HEK293T (cell line): ENCODE results near the gene ANKRD40CL.

Experiments
- CTCF ChIA-PET: fragments of 350-600 bp; formaldehyde crosslinking; extraction: SDS; loops from one replicate; lab custom pipeline; 2021; ENCODE audit warnings: antibody characterized with exemption, inconsistent platforms; lab: Yijun Ruan, JAX
- POLR2A ChIA-PET: fragments of 350-600 bp; formaldehyde crosslinking; extraction: SDS; loops from one replicate; lab custom pipeline; 2020; ENCODE audit warnings: antibody characterized with exemption, inconsistent platforms; lab: Yijun Ruan, JAX
- DNase-seq: peaks from one replicate; pipeline ENCODE4 v3.0.0; 2012; ENCODE audit warnings: mixed read lengths; ENCODE audit errors: extremely low spot score
- ARNT ChIP-seq: fragments of 450-650 bp; IDR thresholded peaks from 2 replicates; pipeline ENCODE4 v1.6.1; 2017; ENCODE audit warnings: mild to moderate bottlenecking
- BHLHE40 ChIP-seq: fragments of 450-650 bp; IDR thresholded peaks from 2 replicates; pipeline ENCODE4 v1.6.1; 2016; ENCODE audit warnings: mild to moderate bottlenecking, moderate library complexity, borderline replicate concordance
- CTBP1 ChIP-seq: fragments of 450-650 bp; IDR thresholded peaks from 2 replicates; pipeline ENCODE4 v1.6.1; 2016; ENCODE audit warnings: borderline replicate concordance
- ELF4 ChIP-seq: fragments of 450-650 bp; IDR thresholded peaks from 2 replicates; pipeline ENCODE4 v1.6.1; 2017; ENCODE audit warnings: antibody characterized with exemption
- FOXA1 ChIP-seq: fragments of 450-650 bp; IDR thresholded peaks from 2 replicates; pipeline ENCODE4 v1.6.1; 2016; ENCODE audit warnings: mild to moderate bottlenecking
- FOXK2 ChIP-seq: fragments of 450-650 bp; IDR thresholded peaks from 2 replicates; pipeline ENCODE4 v1.6.1; 2016; ENCODE audit warnings: mild to moderate bottlenecking
- FOXM1 ChIP-seq: fragments of 450-650 bp; IDR thresholded peaks from 2 replicates; pipeline ENCODE4 v1.6.1; 2017; ENCODE audit warnings: mild to moderate bottlenecking, borderline replicate concordance
- HDGF ChIP-seq: fragments of 450-650 bp; IDR thresholded peaks from 2 replicates; pipeline ENCODE4 v1.6.1; 2017; ENCODE audit warnings: antibody characterized with exemption, borderline replicate concordance
- L3MBTL2 ChIP-seq: fragments of 450-650 bp; conservative IDR thresholded peaks from 2 replicates; pipeline ENCODE4 v1.6.1; 2016; ENCODE audit warnings: mild to moderate bottlenecking
- LEF1 ChIP-seq: fragments of 450-650 bp; IDR thresholded peaks from 2 replicates; pipeline ENCODE4 v1.6.1; 2017; ENCODE audit warnings: mild to moderate bottlenecking, borderline replicate concordance
- NFRKB ChIP-seq: fragments of 450-650 bp; IDR thresholded peaks from 2 replicates; pipeline ENCODE4 v1.6.1; 2016; ENCODE audit warnings: mild to moderate bottlenecking, moderate library complexity
- SP1 ChIP-seq: fragments of 450-650 bp; IDR thresholded peaks from 2 replicates; pipeline ENCODE4 v1.6.1; 2017
- SUZ12 ChIP-seq: fragments of 450-650 bp; IDR thresholded peaks from 2 replicates; pipeline ENCODE4 v1.6.1; 2016; ENCODE audit warnings: mild to moderate bottlenecking
- TARDBP ChIP-seq: fragments of 450-650 bp; IDR thresholded peaks from 2 replicates; pipeline ENCODE4 v1.6.1; 2016
- ZNF384 ChIP-seq: fragments of 450-650 bp; IDR thresholded peaks from 2 replicates; pipeline ENCODE4 v1.6.1; 2016
- TF ChIP-seq, protein P1 (sequence below): fragments of 450-650 bp; IDR thresholded peaks from 2 replicates; pipeline ENCODE4 v1.6.1; 2016

The ANKRD40CL gene

DNA sequence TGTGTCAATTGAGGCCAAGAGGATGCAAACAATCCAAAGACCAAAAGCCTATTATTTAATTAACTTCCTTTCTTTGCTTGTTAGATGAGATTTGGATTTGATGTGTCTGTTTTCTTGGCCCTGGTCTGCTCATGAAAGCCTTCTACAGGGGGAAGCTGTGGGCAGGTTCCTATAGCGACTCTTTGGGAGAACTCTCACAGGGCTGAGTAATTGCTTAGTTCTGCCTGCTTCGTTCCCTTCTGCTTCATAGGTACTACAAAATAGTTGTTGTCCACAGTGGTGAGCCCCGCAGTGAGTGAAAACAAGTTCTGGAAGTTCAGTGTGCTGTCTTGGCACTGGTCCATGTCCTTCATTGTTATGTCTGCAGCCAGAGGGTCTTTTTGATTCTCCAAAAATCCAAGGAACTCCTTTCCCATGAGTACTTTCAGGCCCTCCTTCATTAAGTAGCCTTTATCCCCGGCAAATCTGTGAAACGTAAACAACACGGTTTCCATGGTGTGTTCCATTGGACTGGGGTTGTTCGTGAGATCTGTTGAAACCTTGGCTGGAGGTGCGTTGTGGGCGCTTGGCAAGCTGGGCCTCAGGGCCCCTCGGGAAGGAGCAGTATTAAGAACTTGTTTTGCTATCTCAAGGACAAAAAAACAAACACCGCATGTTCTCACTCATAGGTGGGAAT lies 30.0 kb upstream of the ANKRD40CL start:
- DNase-seq, result no peak
- POLR2A ChIA-PET, result interaction anchor here (1.1 to 1.5 kb wide), 2 partner anchors 9 to 69 kb away, joined by 3 to 4 read pairs; partner anchors contain the start of gene TOB1
- no peak for TF ChIP-seq FOXK2
- TF ChIP-seq TARDBP, result no peak
- TF ChIP-seq SUZ12, result no peak
- TF ChIP-seq ARNT, result no peak
- no peak for TF ChIP-seq SP1
- TF ChIP-seq FOXM1, result no peak
- no peak for TF ChIP-seq FOXA1
- TF ChIP-seq, protein P1, sequence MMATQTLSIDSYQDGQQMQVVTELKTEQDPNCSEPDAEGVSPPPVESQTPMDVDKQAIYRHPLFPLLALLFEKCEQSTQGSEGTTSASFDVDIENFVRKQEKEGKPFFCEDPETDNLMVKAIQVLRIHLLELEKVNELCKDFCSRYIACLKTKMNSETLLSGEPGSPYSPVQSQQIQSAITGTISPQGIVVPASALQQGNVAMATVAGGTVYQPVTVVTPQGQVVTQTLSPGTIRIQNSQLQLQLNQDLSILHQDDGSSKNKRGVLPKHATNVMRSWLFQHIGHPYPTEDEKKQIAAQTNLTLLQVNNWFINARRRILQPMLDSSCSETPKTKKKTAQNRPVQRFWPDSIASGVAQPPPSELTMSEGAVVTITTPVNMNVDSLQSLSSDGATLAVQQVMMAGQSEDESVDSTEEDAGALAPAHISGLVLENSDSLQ, result no peak
- TF ChIP-seq L3MBTL2, result no peak
- no peak for TF ChIP-seq NFRKB
- TF ChIP-seq ZNF384, result no peak
- TF ChIP-seq BHLHE40, result no peak
- no peak for TF ChIP-seq HDGF
- TF ChIP-seq LEF1, result no peak
- no peak for TF ChIP-seq CTBP1
- TF ChIP-seq ELF4, result no peak
- CTCF ChIA-PET, result interaction anchor here (0.8 kb wide), 1 partner anchor 14 kb away, joined by 3 read pairs; no protein-coding TSS in a partner anchor

DNA sequence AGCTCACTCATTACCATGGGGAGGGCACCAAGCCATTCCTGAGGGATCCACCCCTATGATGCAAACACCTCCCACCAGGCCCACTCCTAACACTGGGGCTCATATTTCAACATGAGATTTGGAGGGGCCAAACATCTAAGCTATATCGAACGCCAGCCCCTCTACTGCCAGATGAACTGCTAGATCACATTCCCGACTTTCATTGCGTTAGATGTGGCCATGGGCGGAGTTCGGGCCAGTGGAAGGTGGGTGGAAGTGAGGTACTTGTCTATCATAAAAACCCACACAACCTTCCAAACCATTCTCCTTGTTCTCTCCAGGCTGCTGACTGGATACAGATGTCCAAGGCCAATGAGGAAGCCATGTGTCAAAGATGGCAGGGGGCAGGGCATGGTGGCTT lies 27.0 kb upstream of the ANKRD40CL start:
- ChIA-PET POLR2A (interaction anchor here (0.7 kb wide), 1 partner anchor 18 kb away, joined by 5 read pairs; no protein-coding TSS in a partner anchor), CTCF (interaction anchor here (1.6 kb wide), 1 partner anchor 11 kb away, joined by 5 read pairs; no protein-coding TSS in a partner anchor)
- TF ChIP-seq FOXM1 (no peak), ZNF384 (no peak), SP1 (no peak), ELF4 (no peak), FOXK2 (no peak), LEF1 (no peak), HDGF (no peak), L3MBTL2 (no peak), BHLHE40 (no peak), NFRKB (no peak), ARNT (no peak), TARDBP (no peak), FOXA1 (no peak), CTBP1 (no peak)
- TF ChIP-seq, protein P1, result no peak

DNA sequence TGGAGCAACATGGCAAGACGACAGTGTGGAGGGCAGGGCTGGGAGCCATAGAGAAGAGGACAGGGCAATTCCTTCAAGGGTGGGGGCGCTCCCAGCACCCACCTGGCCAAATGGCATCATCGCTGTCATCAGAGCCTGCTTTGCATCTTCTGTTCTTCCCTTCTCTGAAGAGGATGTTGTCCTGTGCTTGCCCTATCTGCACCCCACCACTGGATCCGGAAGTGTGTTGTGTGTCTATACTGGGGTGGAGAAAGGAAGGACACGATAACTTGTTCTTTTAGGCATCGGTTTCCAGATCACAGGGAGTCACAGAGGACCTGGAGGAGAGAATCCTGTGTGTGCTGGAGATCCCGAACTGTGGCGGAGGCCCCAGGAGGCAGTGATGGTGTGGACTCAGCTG lies 25.7 kb upstream of the ANKRD40CL start:
- ChIA-PET POLR2A (no interaction called here), CTCF (interaction anchor here (1.0 kb wide), 1 partner anchor 10 kb away, joined by 3 read pairs; no protein-coding TSS in a partner anchor)
- TF ChIP-seq BHLHE40, result no peak
- TF ChIP-seq ELF4, result no peak
- TF ChIP-seq SUZ12, result no peak
- TF ChIP-seq ZNF384, result no peak
- no peak for TF ChIP-seq SP1
- TF ChIP-seq CTBP1, result no peak
- no peak for TF ChIP-seq TARDBP
- TF ChIP-seq NFRKB, result no peak
- TF ChIP-seq FOXM1, result no peak
- no peak for TF ChIP-seq LEF1
- DNase-seq, result no peak

More for the DNA sequence above, 27.0 kb upstream of the ANKRD40CL start:
- no peak for DNase-seq

DNA sequence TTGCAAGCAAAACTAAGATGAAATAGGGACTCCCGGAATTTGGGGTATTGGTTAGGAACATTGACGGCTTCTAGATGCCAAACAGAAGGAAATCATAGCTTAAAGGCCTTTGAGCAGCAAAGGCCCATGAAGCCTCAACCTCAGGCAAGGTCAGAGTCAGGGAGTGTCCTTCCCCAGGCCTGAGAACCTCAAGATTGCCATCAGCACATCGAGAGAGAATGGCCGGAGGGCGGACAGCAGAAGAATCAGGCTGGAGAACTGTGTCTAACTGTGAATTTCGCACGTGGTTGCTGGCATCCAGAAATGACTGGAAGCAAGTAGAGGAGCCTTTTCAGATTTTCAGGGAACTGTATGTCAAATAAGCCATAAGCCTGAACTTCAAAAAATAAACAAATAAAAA lies 24.8 kb upstream of the ANKRD40CL start:
- ChIA-PET POLR2A (no interaction called here), CTCF (no interaction called here)
- TF ChIP-seq FOXA1 (no peak), L3MBTL2 (no peak), LEF1 (no peak), FOXK2 (no peak), ZNF384 (no peak), NFRKB (no peak), TARDBP (no peak), SP1 (no peak), HDGF (no peak), ARNT (no peak), BHLHE40 (no peak), FOXM1 (no peak), SUZ12 (no peak)
- TF ChIP-seq, protein P1, result no peak
- no peak for DNase-seq

DNA sequence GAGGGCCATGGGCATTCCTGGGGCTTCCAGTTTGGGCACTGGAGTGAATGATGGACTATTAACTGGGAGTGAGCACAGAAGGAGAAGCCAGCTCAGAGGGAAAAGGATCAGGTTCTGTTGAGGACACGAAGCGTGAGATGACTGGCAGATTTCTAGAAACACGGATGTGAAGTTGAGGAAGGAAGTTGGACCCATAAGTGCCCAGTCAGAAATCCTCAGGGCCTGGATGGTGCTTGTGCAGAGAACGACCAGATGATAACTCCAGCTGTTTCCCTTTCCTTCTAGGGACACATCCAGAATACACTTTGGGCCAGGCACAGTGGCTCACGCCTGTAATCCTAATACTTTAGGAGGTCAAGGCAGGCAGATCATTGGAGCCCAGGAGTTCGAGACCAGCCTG lies 23.3 kb upstream of the ANKRD40CL start:
- CTCF ChIA-PET, result interaction anchor here (1.2 kb wide), 1 partner anchor 51 kb away, joined by 4 read pairs; no protein-coding TSS in a partner anchor
- POLR2A ChIA-PET, result interaction anchor here (1.0 kb wide), 1 partner anchor 76 kb away, joined by 3 read pairs; the partner anchor contains the start of gene TOB1
- no peak for TF ChIP-seq HDGF
- TF ChIP-seq ELF4, result no peak
- TF ChIP-seq FOXM1, result no peak
- no peak for TF ChIP-seq FOXK2
- no peak for TF ChIP-seq SP1
- TF ChIP-seq NFRKB, result no peak
- TF ChIP-seq ARNT, result no peak
- TF ChIP-seq, protein P1, result no peak
- TF ChIP-seq FOXA1, result no peak
- TF ChIP-seq SUZ12, result no peak
- no peak for TF ChIP-seq ZNF384
- TF ChIP-seq LEF1, result no peak
- DNase-seq, result no peak
